ENCODE measurements around the gene COLEC12.

The COLEC12 gene

DNA sequence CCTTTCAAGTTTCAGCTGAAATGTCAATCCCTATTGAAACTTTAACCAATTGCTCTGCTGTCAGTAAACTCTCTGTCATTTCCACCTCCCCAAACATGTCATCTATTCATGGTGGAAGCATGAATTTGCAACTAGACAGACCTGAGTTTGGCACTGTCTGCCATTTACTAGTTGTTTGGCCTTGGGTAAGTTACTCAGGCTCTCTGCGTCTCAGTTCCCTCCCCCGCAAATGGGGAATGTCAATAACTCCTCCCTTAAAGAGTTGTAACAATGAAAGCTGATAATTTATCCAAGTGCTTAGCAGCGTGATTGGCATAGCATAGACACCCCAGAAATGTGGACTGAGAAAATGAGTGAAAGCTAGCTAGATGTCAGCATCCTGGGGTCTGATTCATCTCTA, 159.4 kb downstream of the COLEC12 start:
- TF ChIP-seq CTCF (IDR thresholded peaks at IDR 0.05; ENCODE audit: low read depth, low read length): no peak
- no peak overlapping the region for H3K4me3 ChIP-seq (ENCODE audit: low read depth, low read length)
- in situ Hi-C loops (cut with HindIII; ENCODE audit: low sequenced_read_pairs): no loop called here
- DNase-seq (ENCODE audit: low read depth, low spot score): no peak

- in situ Hi-C loops (cut with HindIII; ENCODE audit: low sequenced_read_pairs): no loop called here
- DNase-seq (ENCODE audit: low read depth, low spot score): no peak
- TF ChIP-seq CTCF (IDR thresholded peaks at IDR 0.05; ENCODE audit: low read depth, low read length): no peak
- no peak overlapping the region for H3K4me3 ChIP-seq (ENCODE audit: low read depth, low read length)
Measured at GRCh38 chr18:340044-340443, 160.5 kb downstream of the COLEC12 start.

DNA sequence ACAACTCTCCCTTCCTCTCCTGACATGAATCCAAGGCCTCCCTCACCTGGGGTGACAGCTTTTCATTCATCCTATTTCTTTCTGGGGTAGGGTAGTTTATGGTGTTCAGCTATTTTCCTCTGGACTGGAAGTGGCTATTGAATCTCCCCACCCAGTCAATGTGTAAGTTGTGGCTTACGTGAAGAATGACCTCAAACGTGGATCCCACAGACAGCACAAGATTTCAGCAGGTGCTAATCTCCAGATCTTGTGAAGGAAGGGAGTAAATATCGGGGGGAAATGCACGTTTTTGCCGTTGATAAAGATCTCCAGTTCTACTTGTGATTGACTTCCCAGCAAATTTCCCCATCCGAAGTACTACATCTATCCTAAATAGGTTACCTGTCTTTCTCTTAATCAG, 161.3 kb downstream of the COLEC12 start:
- in situ Hi-C loops (cut with HindIII; ENCODE audit: low sequenced_read_pairs): no loop called here
- no peak for DNase-seq (ENCODE audit: low read depth, low spot score)
- H3K4me3 ChIP-seq (ENCODE audit: low read depth, low read length): no peak overlapping the region
- no peak for TF ChIP-seq CTCF (IDR thresholded peaks at IDR 0.05; ENCODE audit: low read depth, low read length)

DNA sequence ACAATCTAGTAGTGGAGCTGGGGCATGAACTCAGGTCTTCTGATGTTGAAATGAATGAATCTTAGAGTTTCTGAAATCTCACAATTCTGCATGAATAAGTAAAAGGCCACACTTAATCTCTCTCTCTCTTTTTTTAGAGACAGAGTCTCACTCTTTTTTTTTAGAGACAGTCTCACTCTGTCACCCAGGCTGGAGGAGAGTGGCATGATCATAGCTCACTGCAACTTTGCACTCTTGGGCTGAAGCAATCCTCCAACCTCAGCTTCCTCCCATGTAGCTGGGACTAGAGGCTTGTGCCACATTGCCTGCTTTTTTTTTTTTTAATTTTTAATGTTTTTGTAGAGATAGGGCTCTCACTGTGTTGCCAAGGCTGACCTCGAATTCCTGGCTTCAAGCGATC, 163.8 kb downstream of the COLEC12 start:
- DNase-seq (ENCODE audit: low read depth, low spot score): no peak
- in situ Hi-C loops (cut with HindIII; ENCODE audit: low sequenced_read_pairs): no loop called here
- TF ChIP-seq CTCF (IDR thresholded peaks at IDR 0.05; ENCODE audit: low read depth, low read length): no peak
- no peak overlapping the region for H3K4me3 ChIP-seq (ENCODE audit: low read depth, low read length)

DNA sequence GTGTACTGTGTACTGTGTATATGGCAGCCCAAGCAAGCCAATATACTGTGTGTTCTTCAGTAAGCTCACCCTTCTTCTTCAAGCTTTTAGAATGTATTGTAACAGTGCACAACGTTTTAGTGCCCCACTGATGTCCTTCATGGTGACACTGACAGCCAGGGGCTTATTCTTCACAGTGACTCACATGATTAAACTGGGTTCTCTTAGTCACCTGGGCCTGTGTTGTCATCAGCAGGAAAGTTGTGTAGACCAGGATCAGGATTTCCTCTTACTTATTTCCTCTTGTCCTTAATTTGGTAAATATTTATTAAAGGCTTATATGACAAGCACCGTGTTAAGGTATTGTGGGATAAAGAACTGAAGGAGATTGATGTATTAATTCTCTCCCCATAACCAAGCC, 164.8 kb downstream of the COLEC12 start:
- no peak overlapping the region for H3K4me3 ChIP-seq (ENCODE audit: low read depth, low read length)
- DNase-seq (ENCODE audit: low read depth, low spot score): no peak
- in situ Hi-C loops (cut with HindIII; ENCODE audit: low sequenced_read_pairs): no loop called here
- no peak for TF ChIP-seq CTCF (IDR thresholded peaks at IDR 0.05; ENCODE audit: low read depth, low read length)

GRCh38 chr18:334575-335132, 165.8 kb downstream of the COLEC12 start:
- no peak overlapping the region for H3K4me3 ChIP-seq (ENCODE audit: low read depth, low read length)
- no peak for TF ChIP-seq CTCF (IDR thresholded peaks at IDR 0.05; ENCODE audit: low read depth, low read length)
- in situ Hi-C loops (cut with HindIII; ENCODE audit: low sequenced_read_pairs): no loop called here
- no peak for DNase-seq (ENCODE audit: low read depth, low spot score)
